ENCODE measurements around the gene FZD7. TPM values are rescaled to one million over a fixed set of nuclear protein-coding genes. Genes with fewer than 3 reads are reported as not detected.

The FZD7 gene
- total and polyA plus RNA-seq, 2 donors (not counting 1 experiment from before 2014, with no cell fraction given), result 0.67 to 2.1 TPM

DNA sequence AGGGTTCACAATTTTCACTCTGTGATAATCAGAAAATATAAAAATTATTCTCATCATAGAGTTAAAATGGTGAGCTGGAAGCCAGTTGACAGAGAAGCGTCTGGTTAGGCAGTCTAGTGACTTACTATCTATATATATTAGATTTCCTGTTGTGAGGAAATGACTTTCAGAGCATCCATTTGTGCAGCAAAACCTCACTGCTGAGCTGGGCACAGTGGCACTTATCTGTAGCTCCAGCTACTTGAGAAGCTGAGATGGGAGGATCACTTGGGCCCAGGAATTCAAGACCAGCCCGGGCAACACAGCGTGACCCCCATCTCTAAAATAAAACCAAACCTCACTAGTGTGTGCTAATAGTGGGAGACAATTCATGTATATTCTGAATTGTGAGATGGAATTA, 32.2 kb downstream of the FZD7 start:
- CTCF ChIA-PET, result no interaction called here
- Mint-ChIP-seq H3K9me3 (ENCODE audit: insufficient read depth) (no peaks in the 10 kb centered on the region), H3K4me3 (no peak overlapping the region), H3K27me3 (peaks cover 18% of the 10 kb centered on the region), H3K4me1 (no peaks in the 10 kb centered on the region), H3K27ac (no peak overlapping the region)
- Histone ChIP-seq H4K20me1 (ENCODE audit: control insufficient read depth, insufficient read depth, low read length, poor library complexity, severe bottlenecking) (no peaks in the 10 kb centered on the region), H2AFZ (ENCODE audit: insufficient read depth, low read depth, low read length, poor library complexity, severe bottlenecking) (no peak overlapping the region), H3K27ac (ENCODE audit: low read length in 2 of 2) (no peak overlapping the region), H3K4me1 (ENCODE audit: control insufficient read depth in 2 of 2, insufficient read depth in 2 of 2, low read length in 2 of 2) (no peaks in the 10 kb centered on the region), H3K4me2 (replicated peaks; ENCODE audit: low read depth, low read length, poor library complexity, severe bottlenecking) (no peak overlapping the region), H3K79me2 (ENCODE audit: control insufficient read depth, insufficient read depth, low read length) (no peaks in the 10 kb centered on the region), H3K4me3 (ENCODE audit: control extremely low read depth in 1 of 5, extremely low read depth in 1 of 5, insufficient read depth in 1 of 5, low read depth in 2 of 5, low read length in 4 of 5) (no peak overlapping the region), H3K9ac (ENCODE audit: low read length) (no peak overlapping the region), H3K9me3 (ENCODE audit: control extremely low read depth in 1 of 3, control insufficient read depth in 2 of 3, insufficient read depth in 1 of 3, low read length in 2 of 3) (no peaks in the 10 kb centered on the region), H3K27me3 (replicated peaks in 1 of 4; ENCODE audit: control extremely low read depth in 1 of 4, control insufficient read depth in 3 of 4, insufficient read depth in 4 of 4, low read length in 3 of 4) (no peaks in the 10 kb centered on the region), H3K36me3 (replicated peaks in 1 of 2; ENCODE audit: control extremely low read depth in 1 of 2, control insufficient read depth in 1 of 2, extremely low read depth in 1 of 2, insufficient read depth in 2 of 2, low read length in 1 of 2) (no peaks in the 10 kb centered on the region)
- intact Hi-C loops (cut with micrococcal nuclease), result no loop called here
- TF ChIP-seq EZH2 (IDR thresholded peaks at IDR 0.05; ENCODE audit: borderline replicate concordance, insufficient read depth, low read depth, low read length, poor library complexity, severe bottlenecking), result no peak
- TF ChIP-seq, protein P1, sequence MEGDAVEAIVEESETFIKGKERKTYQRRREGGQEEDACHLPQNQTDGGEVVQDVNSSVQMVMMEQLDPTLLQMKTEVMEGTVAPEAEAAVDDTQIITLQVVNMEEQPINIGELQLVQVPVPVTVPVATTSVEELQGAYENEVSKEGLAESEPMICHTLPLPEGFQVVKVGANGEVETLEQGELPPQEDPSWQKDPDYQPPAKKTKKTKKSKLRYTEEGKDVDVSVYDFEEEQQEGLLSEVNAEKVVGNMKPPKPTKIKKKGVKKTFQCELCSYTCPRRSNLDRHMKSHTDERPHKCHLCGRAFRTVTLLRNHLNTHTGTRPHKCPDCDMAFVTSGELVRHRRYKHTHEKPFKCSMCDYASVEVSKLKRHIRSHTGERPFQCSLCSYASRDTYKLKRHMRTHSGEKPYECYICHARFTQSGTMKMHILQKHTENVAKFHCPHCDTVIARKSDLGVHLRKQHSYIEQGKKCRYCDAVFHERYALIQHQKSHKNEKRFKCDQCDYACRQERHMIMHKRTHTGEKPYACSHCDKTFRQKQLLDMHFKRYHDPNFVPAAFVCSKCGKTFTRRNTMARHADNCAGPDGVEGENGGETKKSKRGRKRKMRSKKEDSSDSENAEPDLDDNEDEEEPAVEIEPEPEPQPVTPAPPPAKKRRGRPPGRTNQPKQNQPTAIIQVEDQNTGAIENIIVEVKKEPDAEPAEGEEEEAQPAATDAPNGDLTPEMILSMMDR (IDR thresholded peaks at IDR 0.05), result no peak
- no peak for ATAC-seq (ENCODE audit: low read depth)
- DNase-seq, result no peak
- no CpG with 5 or more reads among the region's 3 CpGs for WGBS (ENCODE audit: insufficient coverage)
- POLR2A ChIA-PET, result no interaction called here

GRCh38 chr2:202066875-202067274, 33.2 kb downstream of the FZD7 start:
- H3K9ac ChIP-seq (ENCODE audit: low read length), result no peak overlapping the region
- Mint-ChIP-seq H3K27ac (no peak overlapping the region), H3K4me1 (no peaks in the 10 kb centered on the region), H3K9me3 (ENCODE audit: insufficient read depth) (no peaks in the 10 kb centered on the region), H3K4me3 (no peak overlapping the region), H3K27me3 (peaks cover 22% of the 10 kb centered on the region)
- no peak overlapping the region for H2AFZ ChIP-seq (ENCODE audit: insufficient read depth, low read depth, low read length, poor library complexity, severe bottlenecking)
- intact Hi-C loops (cut with micrococcal nuclease), result no loop called here
- H3K9me3 ChIP-seq (ENCODE audit: control extremely low read depth in 1 of 3, control insufficient read depth in 2 of 3, insufficient read depth in 1 of 3, low read length in 2 of 3), result no peaks in the 10 kb centered on the region
- H3K36me3 ChIP-seq (replicated peaks in 1 of 2; ENCODE audit: control extremely low read depth in 1 of 2, control insufficient read depth in 1 of 2, extremely low read depth in 1 of 2, insufficient read depth in 2 of 2, low read length in 1 of 2), result no peaks in the 10 kb centered on the region
- no peaks in the 10 kb centered on the region for H4K20me1 ChIP-seq (ENCODE audit: control insufficient read depth, insufficient read depth, low read length, poor library complexity, severe bottlenecking)
- H3K4me1 ChIP-seq (ENCODE audit: control insufficient read depth in 2 of 2, insufficient read depth in 2 of 2, low read length in 2 of 2), result no peaks in the 10 kb centered on the region
- H3K4me2 ChIP-seq (replicated peaks; ENCODE audit: low read depth, low read length, poor library complexity, severe bottlenecking), result no peak overlapping the region
- ChIA-PET CTCF (no interaction called here), POLR2A (no interaction called here)
- no peaks in the 10 kb centered on the region for H3K27me3 ChIP-seq (replicated peaks in 1 of 4; ENCODE audit: control extremely low read depth in 1 of 4, control insufficient read depth in 3 of 4, insufficient read depth in 4 of 4, low read length in 3 of 4)
- no peak overlapping the region for H3K4me3 ChIP-seq (ENCODE audit: control extremely low read depth in 1 of 5, extremely low read depth in 1 of 5, insufficient read depth in 1 of 5, low read depth in 2 of 5, low read length in 4 of 5)
- no CpG with 5 or more reads among the region's 2 CpGs for WGBS (ENCODE audit: insufficient coverage)
- ATAC-seq (ENCODE audit: low read depth), result no peak
- H3K27ac ChIP-seq (ENCODE audit: low read length in 2 of 2), result no peak overlapping the region
- TF ChIP-seq EZH2 (IDR thresholded peaks at IDR 0.05; ENCODE audit: borderline replicate concordance, insufficient read depth, low read depth, low read length, poor library complexity, severe bottlenecking), result no peak
- TF ChIP-seq, protein P1 (IDR thresholded peaks at IDR 0.05), result no peak
- no peaks in the 10 kb centered on the region for H3K79me2 ChIP-seq (ENCODE audit: control insufficient read depth, insufficient read depth, low read length)
- no peak for DNase-seq

All from B cell (primary cell).